ENCODE data around the gene FOXP1. TPM values are rescaled to one million over a fixed set of nuclear protein-coding genes. Genes with fewer than 3 reads are reported as not detected.

Gene FOXP1
- total RNA-seq, 1 donor from 2014 or later = 33.2 TPM

GRCh38 chr3:71461749-71462483 lies 121.6 kb downstream of the FOXP1 start:
- no peak overlapping the region for H3K4me3 ChIP-seq (ENCODE audit: low read depth, low read length)
- no peak for TF ChIP-seq CTCF (IDR thresholded peaks at IDR 0.05; ENCODE audit: insufficient read depth, low read length, severe bottlenecking)
- peak; percentile 55 for DNase-seq (ENCODE audit: low read depth)
- no peak for FAIRE-seq
- no peaks in the 10 kb centered on the region for H3K27me3 ChIP-seq (ENCODE audit: control insufficient read depth, insufficient read depth, low read length)
- no peaks in the 10 kb centered on the region for H3K36me3 ChIP-seq (ENCODE audit: control insufficient read depth, insufficient read depth, low read length)

DNA sequence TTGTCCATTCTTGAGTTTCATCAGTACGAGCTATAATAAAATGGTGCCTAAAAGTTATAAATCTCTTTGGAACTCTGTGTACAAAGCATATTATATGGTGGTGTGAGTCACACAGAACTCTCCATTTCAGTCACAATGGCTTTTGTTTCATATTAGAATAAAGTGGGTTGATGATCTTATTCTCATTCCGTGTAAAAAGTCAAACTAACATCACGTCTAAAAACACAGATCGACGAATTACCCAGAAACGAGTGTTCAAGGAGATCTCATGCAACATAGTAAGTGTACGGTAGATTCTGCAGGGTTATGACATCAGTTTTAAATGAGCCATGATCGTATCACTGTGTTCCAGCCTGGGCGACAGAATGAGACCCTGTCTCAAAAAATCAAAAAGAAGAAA lies 122.4 kb downstream of the FOXP1 start:
- no peak for TF ChIP-seq CTCF (IDR thresholded peaks at IDR 0.05; ENCODE audit: insufficient read depth, low read length, severe bottlenecking)
- Histone ChIP-seq H3K36me3 (ENCODE audit: control insufficient read depth, insufficient read depth, low read length) (no peaks in the 10 kb centered on the region), H3K27me3 (ENCODE audit: control insufficient read depth, insufficient read depth, low read length) (no peaks in the 10 kb centered on the region), H3K4me3 (ENCODE audit: low read depth, low read length) (no peak overlapping the region)
- DNase-seq (ENCODE audit: low read depth) (no peak), FAIRE-seq (no peak)

DNA sequence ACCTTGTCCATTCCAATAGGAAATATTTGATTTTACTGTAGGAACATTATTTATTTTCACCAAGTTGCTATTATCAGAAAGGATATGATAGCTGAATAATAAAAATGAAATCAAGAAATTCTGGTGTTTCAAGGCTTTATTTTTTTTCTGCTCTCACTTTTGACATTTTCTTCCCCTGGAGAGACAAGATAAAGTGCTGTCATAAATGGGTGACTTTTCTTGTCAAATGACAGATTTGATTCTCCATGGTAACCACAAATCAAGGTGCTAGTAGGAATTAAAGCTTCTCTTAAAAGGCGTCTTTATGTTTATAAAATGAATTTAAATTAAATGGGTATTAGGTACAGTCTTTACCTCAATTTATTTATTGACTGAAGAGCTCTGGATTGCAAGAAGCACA lies 124.6 kb downstream of the FOXP1 start:
- Histone ChIP-seq H3K4me3 (ENCODE audit: low read depth, low read length) (no peak overlapping the region), H3K27me3 (ENCODE audit: control insufficient read depth, insufficient read depth, low read length) (no peaks in the 10 kb centered on the region), H3K36me3 (ENCODE audit: control insufficient read depth, insufficient read depth, low read length) (no peaks in the 10 kb centered on the region)
- DNase-seq (ENCODE audit: low read depth) (no peak), FAIRE-seq (no peak)
- TF ChIP-seq CTCF (IDR thresholded peaks at IDR 0.05; ENCODE audit: insufficient read depth, low read length, severe bottlenecking) = no peak

DNA sequence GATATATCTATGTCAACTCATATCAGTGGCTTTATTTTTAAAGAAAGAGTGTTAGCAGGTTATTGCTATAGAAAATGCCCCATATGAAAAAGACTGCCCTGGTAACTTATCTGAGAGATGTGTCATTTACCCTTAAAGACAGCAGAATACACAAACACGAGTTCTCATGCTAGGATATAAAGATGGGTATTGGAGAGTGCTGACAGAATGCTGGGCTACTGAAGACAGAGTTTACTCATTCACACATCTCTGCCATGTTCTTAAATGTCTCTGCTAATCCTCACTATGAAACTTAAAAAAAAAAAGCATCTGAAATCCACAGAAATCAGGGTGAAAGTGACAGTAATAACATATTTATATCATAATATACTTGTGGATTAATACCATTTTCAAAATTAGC lies 126.7 kb downstream of the FOXP1 start:
- DNase-seq (ENCODE audit: low read depth) (no peak), FAIRE-seq (no peak)
- H3K36me3 ChIP-seq (ENCODE audit: control insufficient read depth, insufficient read depth, low read length) = no peaks in the 10 kb centered on the region
- no peaks in the 10 kb centered on the region for H3K27me3 ChIP-seq (ENCODE audit: control insufficient read depth, insufficient read depth, low read length)
- no peak overlapping the region for H3K4me3 ChIP-seq (ENCODE audit: low read depth, low read length)
- no peak for TF ChIP-seq CTCF (IDR thresholded peaks at IDR 0.05; ENCODE audit: insufficient read depth, low read length, severe bottlenecking)

DNA sequence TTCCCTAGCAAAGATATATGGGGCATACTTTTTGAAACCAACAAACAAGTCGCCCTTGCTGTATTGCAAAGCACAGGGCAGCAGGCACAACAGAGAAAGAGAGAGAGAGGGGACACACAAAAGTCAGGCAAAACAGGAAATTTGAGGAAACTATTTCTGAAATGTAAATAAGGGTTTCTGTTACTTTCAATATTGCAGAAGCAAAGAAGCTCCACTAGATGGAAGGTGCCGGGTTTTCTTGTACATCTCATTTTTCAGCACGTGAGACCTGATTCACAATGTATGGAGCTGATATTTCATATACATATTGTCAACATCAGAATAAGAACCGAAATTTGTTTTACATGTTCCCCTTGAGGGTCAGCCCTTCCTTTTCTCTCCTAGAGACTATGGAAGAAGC lies 127.4 kb downstream of the FOXP1 start:
- H3K4me3 ChIP-seq (ENCODE audit: low read depth, low read length) = no peak overlapping the region
- H3K27me3 ChIP-seq (ENCODE audit: control insufficient read depth, insufficient read depth, low read length) = no peaks in the 10 kb centered on the region
- FAIRE-seq (no peak), DNase-seq (ENCODE audit: low read depth) (no peak)
- no peaks in the 10 kb centered on the region for H3K36me3 ChIP-seq (ENCODE audit: control insufficient read depth, insufficient read depth, low read length)
- no peak for TF ChIP-seq CTCF (IDR thresholded peaks at IDR 0.05; ENCODE audit: insufficient read depth, low read length, severe bottlenecking)

Measured in bronchial epithelial cell (primary cell).